DND-41 (cell line): ENCODE data around the gene EMC7.

Experiments
- CTCF ChIP-seq: IDR thresholded peaks from 2 replicates; pipeline ENCODE4 v1.5.1; 2012; ENCODE audit warnings: borderline replicate concordance, low read length, moderate library complexity, mild to moderate bottlenecking; ENCODE audit not compliant: poor library complexity, severe bottlenecking; ENCODE audit errors: extremely low read depth
- EZH2 ChIP-seq: IDR thresholded peaks from 3 replicates; pipeline ENCODE4 v1.6.1; 2012; ENCODE audit warnings: borderline replicate concordance, low read depth, mild to moderate bottlenecking, moderate library complexity, low read length, inconsistent platforms; ENCODE audit not compliant: severe bottlenecking

GRCh38 chr15:34038871-34039789 is 62.5 kb downstream of the EMC7 start, which contains the start of gene AVEN:
- no peak for TF ChIP-seq CTCF
- no peak for TF ChIP-seq EZH2
